ENCODE data around the gene CLCN5. TPM values are rescaled to one million over a fixed set of nuclear protein-coding genes. Genes with fewer than 3 reads are reported as not detected.

CLCN5 gene
- total and polyA plus RNA-seq, 2 of the 13 experiments (the other 11 are each of a cell fraction or from before 2014, with no cell fraction given): 7.8 to 27.3 TPM

DNA sequence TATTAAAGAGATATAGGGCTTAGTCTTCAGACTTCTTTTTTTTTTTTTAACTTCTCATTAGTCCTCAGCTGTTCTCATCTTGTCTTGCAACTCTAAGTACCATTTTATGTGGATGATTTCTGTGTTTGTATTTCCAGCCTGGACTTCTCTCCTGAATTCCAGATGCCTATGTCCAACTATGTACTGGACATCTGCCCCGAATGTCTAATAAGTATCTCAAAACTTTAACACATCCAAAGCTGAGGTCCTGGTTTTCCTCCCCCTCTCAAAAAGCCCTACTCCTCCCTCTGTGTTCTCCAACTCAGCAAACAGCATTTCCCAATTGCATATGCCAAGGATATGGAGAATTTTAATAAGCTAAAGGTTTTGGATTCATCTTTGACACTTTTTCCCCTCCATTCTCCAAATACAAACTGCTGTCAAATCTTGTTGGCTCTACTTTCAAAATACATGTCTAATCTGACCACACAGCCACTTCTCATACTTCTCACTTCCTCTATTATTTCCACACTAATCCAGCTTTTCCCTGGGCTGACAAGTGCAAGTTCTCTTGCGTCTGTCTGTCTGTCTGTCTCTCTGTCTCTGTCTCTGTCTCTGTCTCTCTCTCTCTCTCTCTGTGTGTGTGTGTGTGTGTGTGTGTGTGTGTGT is 79.8 kb downstream of the CLCN5 start:
- ATAC-seq (no peak), FAIRE-seq (no peak), DNase-seq (ENCODE audit: low spot score) (no peak)
- intact Hi-C loops (cut with micrococcal nuclease; ENCODE audit: unreplicated experiment) (no loop called here), in situ Hi-C loops (cut with HindIII; ENCODE audit: extremely low pct_ligation_motif_present, low pct_unique_long_range_greater_than_20kb) (no loop called here)
- H3K4me2 ChIP-seq (ENCODE audit: low read depth, low read length): no peak overlapping the region
- no TSS peak for BruUV-seq (replicated peaks)
- no peaks in the 10 kb centered on the region for H3K36me3 ChIP-seq (replicated peaks in 1 of 2; ENCODE audit: control insufficient read depth in 1 of 2, insufficient read depth in 2 of 2, low read length in 2 of 2)
- H2AFZ ChIP-seq (ENCODE audit: low read length): no peak overlapping the region
- TF ChIP-seq ZBTB42 (CRISPR knock-in tag; IDR thresholded peaks at IDR 0.05) (no peak), SIX1 (CRISPR knock-in tag; IDR thresholded peaks at IDR 0.05; ENCODE audit: borderline replicate concordance) (no peak), BHLHE40 (IDR thresholded peaks at IDR 0.05; ENCODE audit: low read length) (no peak)
- H3K79me2 ChIP-seq (ENCODE audit: insufficient read depth, low read length): no peaks in the 10 kb centered on the region
- no peak overlapping the region for H3K9ac ChIP-seq (ENCODE audit: insufficient read depth, low read depth, low read length)
- H3K4me3 ChIP-seq (replicated peaks in 1 of 3; ENCODE audit: insufficient read depth in 1 of 3, low read depth in 2 of 3, low read length in 3 of 3): no peak overlapping the region
- no peaks in the 10 kb centered on the region for H3K9me3 ChIP-seq (ENCODE audit: low read length)
- H3K27ac ChIP-seq (ENCODE audit: extremely low read length, insufficient read depth, low read length): no peak overlapping the region
- 94% methylated on average over 2 of the region's 2 CpGs for WGBS (ENCODE audit: low lambda C conversion rate)
- ChIA-PET POLR2A (no interaction called here), CTCF (ENCODE audit: low intra/inter-chr PET ratio, low total read pairs) (no interaction called here)
- H3K27me3 ChIP-seq (ENCODE audit: control insufficient read depth in 1 of 2, insufficient read depth in 2 of 2, low read length in 2 of 2): no peaks in the 10 kb centered on the region
- no peaks in the 10 kb centered on the region for H4K20me1 ChIP-seq (ENCODE audit: insufficient read depth, low read length)
- no peaks in the 10 kb centered on the region for H3K4me1 ChIP-seq (ENCODE audit: insufficient read depth, low read length)

DNA sequence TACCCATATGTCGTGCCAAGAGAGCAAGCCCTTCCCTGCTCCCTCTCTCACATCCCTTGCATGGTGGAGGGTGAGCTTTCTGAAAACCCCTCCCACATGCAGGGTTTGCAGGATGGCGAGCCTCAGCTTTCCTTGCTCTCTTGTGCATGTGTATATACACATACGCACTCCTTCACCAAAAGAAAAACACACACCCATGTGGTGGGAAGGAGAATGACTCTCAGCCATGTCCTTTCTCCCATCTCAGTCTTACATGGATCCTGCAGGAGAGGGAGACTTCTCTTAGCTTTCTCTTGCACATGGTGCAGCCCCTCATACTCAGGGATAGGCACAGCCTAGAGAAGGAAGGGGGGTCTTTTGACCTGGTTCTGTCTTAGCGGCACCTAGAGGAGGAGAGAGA is 81.1 kb downstream of the CLCN5 start:
- Histone ChIP-seq H3K27me3 (ENCODE audit: control insufficient read depth in 1 of 2, insufficient read depth in 2 of 2, low read length in 2 of 2) (no peaks in the 10 kb centered on the region), H3K4me1 (ENCODE audit: insufficient read depth, low read length) (no peaks in the 10 kb centered on the region), H3K27ac (ENCODE audit: extremely low read length, insufficient read depth, low read length) (no peak overlapping the region), H3K4me2 (ENCODE audit: low read depth, low read length) (no peak overlapping the region), H3K4me3 (replicated peaks in 1 of 3; ENCODE audit: insufficient read depth in 1 of 3, low read depth in 2 of 3, low read length in 3 of 3) (no peak overlapping the region), H3K9me3 (ENCODE audit: low read length) (no peaks in the 10 kb centered on the region), H3K9ac (ENCODE audit: insufficient read depth, low read depth, low read length) (no peak overlapping the region), H3K36me3 (replicated peaks in 1 of 2; ENCODE audit: control insufficient read depth in 1 of 2, insufficient read depth in 2 of 2, low read length in 2 of 2) (no peaks in the 10 kb centered on the region), H3K79me2 (ENCODE audit: insufficient read depth, low read length) (no peaks in the 10 kb centered on the region), H2AFZ (ENCODE audit: low read length) (no peak overlapping the region), H4K20me1 (ENCODE audit: insufficient read depth, low read length) (no peaks in the 10 kb centered on the region)
- WGBS (ENCODE audit: low lambda C conversion rate): 100% methylated on average over 4 of the region's 4 CpGs
- in situ Hi-C loops (cut with HindIII; ENCODE audit: extremely low pct_ligation_motif_present, low pct_unique_long_range_greater_than_20kb) (no loop called here), intact Hi-C loops (cut with micrococcal nuclease; ENCODE audit: unreplicated experiment) (no loop called here)
- no peak for FAIRE-seq
- no peak for DNase-seq (ENCODE audit: low spot score)
- BruUV-seq (replicated peaks): no TSS peak
- CTCF ChIA-PET (ENCODE audit: low intra/inter-chr PET ratio, low total read pairs): no interaction called here
- POLR2A ChIA-PET: no interaction called here
- ATAC-seq: no peak
- TF ChIP-seq, protein P1, sequence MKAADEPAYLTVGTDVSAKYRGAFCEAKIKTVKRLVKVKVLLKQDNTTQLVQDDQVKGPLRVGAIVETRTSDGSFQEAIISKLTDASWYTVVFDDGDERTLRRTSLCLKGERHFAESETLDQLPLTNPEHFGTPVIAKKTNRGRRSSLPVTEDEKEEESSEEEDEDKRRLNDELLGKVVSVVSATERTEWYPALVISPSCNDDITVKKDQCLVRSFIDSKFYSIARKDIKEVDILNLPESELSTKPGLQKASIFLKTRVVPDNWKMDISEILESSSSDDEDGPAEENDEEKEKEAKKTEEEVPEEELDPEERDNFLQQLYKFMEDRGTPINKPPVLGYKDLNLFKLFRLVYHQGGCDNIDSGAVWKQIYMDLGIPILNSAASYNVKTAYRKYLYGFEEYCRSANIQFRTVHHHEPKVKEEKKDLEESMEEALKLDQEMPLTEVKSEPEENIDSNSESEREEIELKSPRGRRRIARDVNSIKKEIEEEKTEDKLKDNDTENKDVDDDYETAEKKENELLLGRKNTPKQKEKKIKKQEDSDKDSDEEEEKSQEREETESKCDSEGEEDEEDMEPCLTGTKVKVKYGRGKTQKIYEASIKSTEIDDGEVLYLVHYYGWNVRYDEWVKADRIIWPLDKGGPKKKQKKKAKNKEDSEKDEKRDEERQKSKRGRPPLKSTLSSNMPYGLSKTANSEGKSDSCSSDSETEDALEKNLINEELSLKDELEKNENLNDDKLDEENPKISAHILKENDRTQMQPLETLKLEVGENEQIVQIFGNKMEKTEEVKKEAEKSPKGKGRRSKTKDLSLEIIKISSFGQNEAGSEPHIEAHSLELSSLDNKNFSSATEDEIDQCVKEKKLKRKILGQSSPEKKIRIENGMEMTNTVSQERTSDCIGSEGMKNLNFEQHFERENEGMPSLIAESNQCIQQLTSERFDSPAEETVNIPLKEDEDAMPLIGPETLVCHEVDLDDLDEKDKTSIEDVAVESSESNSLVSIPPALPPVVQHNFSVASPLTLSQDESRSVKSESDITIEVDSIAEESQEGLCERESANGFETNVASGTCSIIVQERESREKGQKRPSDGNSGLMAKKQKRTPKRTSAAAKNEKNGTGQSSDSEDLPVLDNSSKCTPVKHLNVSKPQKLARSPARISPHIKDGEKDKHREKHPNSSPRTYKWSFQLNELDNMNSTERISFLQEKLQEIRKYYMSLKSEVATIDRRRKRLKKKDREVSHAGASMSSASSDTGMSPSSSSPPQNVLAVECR (CRISPR knock-in tag; IDR thresholded peaks at IDR 0.05; ENCODE audit: borderline replicate concordance): no peak
- TF ChIP-seq, protein P2, sequence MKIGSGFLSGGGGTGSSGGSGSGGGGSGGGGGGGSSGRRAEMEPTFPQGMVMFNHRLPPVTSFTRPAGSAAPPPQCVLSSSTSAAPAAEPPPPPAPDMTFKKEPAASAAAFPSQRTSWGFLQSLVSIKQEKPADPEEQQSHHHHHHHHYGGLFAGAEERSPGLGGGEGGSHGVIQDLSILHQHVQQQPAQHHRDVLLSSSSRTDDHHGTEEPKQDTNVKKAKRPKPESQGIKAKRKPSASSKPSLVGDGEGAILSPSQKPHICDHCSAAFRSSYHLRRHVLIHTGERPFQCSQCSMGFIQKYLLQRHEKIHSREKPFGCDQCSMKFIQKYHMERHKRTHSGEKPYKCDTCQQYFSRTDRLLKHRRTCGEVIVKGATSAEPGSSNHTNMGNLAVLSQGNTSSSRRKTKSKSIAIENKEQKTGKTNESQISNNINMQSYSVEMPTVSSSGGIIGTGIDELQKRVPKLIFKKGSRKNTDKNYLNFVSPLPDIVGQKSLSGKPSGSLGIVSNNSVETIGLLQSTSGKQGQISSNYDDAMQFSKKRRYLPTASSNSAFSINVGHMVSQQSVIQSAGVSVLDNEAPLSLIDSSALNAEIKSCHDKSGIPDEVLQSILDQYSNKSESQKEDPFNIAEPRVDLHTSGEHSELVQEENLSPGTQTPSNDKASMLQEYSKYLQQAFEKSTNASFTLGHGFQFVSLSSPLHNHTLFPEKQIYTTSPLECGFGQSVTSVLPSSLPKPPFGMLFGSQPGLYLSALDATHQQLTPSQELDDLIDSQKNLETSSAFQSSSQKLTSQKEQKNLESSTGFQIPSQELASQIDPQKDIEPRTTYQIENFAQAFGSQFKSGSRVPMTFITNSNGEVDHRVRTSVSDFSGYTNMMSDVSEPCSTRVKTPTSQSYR (CRISPR knock-in tag; IDR thresholded peaks at IDR 0.05; ENCODE audit: borderline replicate concordance): no peak
- TF ChIP-seq ZNF331 (CRISPR knock-in tag; IDR thresholded peaks at IDR 0.05) (no peak), KLF9 (CRISPR knock-in tag; IDR thresholded peaks at IDR 0.05; ENCODE audit: low read depth) (no peak), ETV6 (CRISPR knock-in tag; conservative IDR thresholded peaks at IDR 0.05) (no peak), ZNF354B (CRISPR knock-in tag; IDR thresholded peaks at IDR 0.05) (no peak), ZNF33B (CRISPR knock-in tag; IDR thresholded peaks at IDR 0.05) (no peak), ZNF75D (CRISPR knock-in tag; IDR thresholded peaks at IDR 0.05; ENCODE audit: borderline replicate concordance) (no peak), FOXJ3 (CRISPR knock-in tag; IDR thresholded peaks at IDR 0.05; ENCODE audit: borderline replicate concordance) (no peak), TARDBP (CRISPR knock-in tag; IDR thresholded peaks at IDR 0.05) (no peak)
